ENCODE measurements around the gene DPY19L3.

GRCh38 chr19:32438751-32439150 lies 33.2 kb downstream of the DPY19L3 start:
- no peak for TF ChIP-seq CTCF (IDR thresholded peaks at IDR 0.05; ENCODE audit: poor library complexity, severe bottlenecking)
- TF ChIP-seq EZH2 (IDR thresholded peaks at IDR 0.05; ENCODE audit: borderline replicate concordance, insufficient read depth, low read length, poor library complexity, severe bottlenecking): no peak
- TF ChIP-seq SMC3 (conservative IDR thresholded peaks at IDR 0.05; ENCODE audit: poor library complexity): no peak
- TF ChIP-seq TAF1 (IDR thresholded peaks at IDR 0.05; ENCODE audit: low read depth): no peak
- no peak for TF ChIP-seq RAD21 (conservative IDR thresholded peaks at IDR 0.05)

Measured in neural cell (in vitro differentiated cells).